Esophagus mucosa (tissue), 1 donor: ENCODE data around the gene FAM120B. TPM values are rescaled to one million over a fixed set of nuclear protein-coding genes. Genes with fewer than 3 reads are reported as not detected.

Source experiments
- ATAC-seq: fragments of 200-7000 bp; cut with Tn5 transposase; one replicate; pipeline ENCODE4 v1.9.1; 2020
- total RNA-seq: library from RNA; stranded (reverse); gene quantifications from one replicate; pipeline ENCODE4 v1.2.4, GENCODE V29; 2023
- donor health status: DM: yes; HTN: yes; CAD: no.

The FAM120B gene
- total RNA-seq, 1 donor from 2014 or later: 12.4 TPM

DNA sequence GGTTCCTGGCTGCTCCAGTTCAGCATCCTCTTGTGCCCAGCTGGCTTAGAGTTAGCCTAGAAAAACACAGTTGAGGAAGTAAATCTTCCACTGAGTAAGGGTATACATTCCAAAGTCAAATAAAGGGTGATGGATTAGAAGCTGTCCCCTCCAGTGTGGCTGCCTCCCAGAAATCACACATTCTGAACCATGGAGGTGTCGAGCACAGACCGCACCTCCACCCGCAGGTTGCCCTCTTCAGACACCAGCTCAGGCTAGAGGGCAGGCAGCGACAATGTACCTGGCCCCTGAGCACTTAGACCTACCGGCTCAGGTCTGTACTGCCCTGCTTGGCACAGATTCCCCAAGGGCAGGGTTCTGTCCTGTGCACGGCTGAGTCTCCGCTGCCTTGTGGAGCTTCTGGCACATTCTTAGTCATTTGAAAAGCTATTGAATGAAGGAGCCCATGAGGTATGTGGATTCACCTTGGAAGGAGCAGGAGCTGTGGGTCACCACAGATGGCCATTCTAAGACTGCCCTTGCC lies 118.1 kb downstream of the FAM120B start:
- ATAC-seq: no peak

DNA sequence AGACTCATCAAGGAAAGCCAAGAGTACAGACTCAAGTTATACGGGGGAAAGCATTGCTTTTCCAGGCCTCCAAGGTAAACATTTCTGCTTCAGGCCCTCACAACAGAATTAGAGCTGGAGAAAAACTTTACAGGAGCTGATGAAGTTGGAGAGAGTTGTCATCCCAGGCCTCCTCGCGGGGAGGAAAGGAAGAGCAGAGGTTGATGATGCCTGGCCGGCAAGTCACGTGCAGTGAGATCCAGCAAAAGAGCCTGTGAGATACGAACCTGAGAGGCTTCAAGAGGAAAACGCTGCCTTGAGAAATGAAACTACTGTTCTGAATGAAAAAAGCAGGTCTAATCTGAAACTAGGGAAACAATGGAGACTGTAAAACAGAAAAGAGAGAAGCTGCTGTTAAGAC lies 122.9 kb downstream of the FAM120B start:
- ATAC-seq: no peak

DNA sequence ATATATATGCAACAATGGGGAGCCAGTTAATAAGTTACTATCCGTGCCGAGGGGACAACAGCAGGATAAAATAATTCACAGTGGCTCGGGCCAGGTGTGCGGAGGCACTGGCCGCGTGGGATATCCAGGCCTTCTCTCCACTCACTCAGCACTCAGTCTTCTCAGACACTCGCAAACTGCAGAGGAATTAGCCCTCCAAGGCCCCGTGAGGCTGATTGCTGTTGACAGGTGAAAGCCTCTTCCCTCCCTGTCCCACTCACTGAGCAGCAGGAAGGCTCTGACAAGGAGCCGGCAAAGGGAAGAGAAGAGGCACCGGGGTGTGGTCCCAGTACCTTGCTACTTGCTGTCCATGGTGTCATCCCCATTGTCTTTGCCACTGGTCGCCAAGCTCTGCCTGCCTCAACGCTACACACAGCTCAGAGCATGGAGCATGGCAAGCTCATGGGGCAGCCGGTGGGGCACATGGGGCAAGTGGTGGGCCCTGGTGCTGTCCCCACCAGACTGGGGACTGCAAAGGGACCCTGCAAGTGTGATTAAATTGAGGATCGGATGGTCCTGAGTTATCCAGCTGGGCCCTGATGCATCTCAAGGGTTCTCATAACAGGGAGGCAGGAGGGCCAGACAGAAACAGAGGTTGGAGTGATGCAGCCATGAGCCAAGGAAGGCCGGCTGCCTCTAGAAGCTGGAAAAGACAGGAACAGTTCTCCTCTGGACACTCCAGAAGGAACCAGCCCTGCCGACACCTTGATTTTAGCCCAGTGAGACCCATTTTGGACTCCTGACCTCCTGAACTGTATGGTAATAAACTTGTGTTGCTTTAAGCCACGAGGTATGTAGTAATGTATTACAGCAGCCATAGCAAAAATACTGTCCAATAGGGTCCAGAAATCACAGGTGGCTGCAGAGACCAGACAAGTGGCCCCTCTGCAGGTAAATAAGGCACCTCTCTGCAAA lies 126.9 kb downstream of the FAM120B start:
- ATAC-seq: no peak

DNA sequence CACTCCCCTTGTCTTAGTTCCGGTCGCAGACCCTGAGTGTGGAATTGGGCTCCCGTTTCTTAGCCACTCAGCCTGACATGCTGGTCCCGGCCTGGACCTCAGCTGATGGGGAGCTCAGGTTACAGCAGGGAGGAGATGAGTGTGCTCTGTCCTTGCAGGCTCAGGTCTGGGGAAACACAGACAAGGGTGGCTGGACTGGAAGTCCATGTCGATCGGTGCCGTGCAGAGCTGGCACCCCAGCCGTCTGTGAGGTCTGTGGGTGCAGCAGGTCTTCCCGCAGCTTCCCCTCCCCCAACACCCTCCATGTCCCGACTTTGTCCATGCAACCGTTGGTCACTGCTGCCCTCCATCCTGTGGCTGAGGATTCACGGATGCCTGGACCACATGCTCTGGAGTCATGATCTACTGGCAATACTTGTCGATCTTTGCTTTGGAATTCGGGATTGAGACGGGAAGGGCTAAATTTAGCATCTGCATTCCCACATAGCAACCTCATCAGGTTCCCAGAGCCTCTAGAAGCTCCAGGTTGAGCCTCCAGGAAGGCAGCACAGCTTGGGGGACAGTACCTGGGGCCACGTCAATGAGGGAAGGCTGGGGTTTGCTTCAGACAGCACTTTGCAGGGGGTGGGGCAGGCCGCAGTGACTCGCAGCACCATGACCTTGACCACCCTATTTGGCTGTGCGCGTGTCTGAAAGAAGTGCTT lies 127.7 kb downstream of the FAM120B start:
- ATAC-seq: no peak

DNA sequence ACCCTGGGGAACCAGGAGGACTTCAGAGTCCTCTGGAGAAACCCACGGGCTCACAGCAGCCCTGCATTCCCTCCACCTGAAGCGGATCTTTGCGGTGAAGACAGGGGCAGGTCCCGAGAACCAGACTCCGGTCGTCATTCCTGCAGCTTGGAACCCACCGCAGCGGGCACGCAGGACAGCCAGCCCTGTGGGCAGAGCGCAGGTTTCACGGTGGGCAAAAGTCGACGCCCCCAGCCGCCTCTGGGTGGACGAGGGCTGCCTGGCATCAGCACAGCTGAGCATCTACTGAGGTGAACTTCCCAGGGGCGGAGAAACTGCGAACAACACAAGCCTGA lies 128.2 kb downstream of the FAM120B start:
- no peak for ATAC-seq

DNA sequence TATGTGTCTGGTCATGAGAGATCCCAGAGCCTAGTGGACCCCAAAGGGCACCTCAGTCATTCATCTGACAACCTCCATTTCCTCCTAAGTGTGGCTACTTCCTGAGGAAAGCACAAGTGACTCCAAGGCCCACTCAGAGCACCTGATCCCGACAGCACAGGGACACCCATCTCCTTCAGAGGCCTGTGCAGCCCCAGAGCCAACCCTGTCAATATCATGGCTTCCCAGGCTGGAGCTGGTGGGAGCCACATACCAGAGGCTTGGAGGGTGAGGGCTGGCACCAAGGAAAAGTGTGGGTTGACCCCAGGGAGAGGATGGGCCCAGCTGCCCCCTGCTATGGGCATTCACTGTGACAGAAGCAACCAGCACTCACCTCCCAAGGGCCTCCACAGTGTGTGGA lies 129.2 kb downstream of the FAM120B start:
- ATAC-seq: no peak

DNA sequence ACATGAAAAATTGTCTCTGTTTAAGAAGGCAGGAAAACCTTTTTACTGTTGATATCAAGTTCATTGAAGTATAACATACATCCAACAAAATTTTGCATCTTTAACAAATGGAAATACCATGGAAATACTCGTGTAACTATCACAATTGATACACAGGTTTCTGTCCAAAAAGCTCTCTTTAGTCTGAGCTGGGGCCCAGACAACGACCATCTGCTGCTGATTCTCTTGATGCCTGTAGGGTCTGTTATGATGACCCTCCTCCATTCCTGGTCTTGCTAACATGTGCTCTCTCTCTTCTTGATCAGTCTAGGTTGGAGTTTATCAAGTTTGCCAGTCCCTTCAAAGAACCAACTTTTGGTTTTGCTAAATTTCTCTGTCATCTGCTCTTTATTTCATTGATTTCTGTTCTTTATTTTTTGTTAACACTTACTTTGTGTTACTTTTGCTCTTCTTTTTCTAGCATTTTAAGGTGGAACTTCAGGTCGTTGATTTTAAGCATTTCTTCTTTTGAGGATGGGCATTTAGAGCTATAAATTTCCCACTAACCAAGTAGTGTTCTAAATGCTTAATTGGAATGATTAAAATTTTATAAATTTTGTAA lies 129.8 kb downstream of the FAM120B start:
- no peak for ATAC-seq

DNA sequence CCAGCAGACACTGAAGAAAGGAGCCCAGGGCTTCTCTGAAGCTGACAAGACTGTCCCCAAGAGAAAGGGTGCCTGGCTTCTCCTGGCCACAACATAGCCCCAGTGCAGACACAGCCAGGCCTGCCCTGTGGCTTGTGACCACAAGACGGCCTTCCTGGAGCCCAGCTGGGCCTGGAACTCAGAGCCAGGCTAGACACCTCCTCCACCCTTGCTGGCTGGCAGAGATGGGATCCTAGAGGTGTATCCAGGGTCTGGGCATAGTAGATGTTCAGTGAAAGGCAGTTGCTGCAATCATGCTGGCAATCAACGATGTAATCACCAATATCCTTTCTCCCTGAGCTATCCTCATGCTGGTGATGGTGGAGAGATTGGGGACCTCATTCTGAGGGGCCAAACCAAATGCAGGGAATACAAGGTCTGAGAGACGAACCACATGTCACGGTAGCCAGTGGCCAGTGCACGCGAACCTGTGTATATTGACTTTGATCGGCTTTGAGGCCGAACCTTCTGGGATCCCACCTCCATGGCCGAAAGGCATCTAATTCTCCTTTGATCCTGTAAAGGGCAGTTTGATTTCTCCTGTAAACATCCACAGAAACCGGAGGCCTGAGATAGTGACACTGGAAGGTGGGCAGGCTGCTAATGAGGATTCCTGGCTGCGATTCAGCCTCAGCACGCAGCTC lies 131.3 kb downstream of the FAM120B start:
- ATAC-seq: no peak

DNA sequence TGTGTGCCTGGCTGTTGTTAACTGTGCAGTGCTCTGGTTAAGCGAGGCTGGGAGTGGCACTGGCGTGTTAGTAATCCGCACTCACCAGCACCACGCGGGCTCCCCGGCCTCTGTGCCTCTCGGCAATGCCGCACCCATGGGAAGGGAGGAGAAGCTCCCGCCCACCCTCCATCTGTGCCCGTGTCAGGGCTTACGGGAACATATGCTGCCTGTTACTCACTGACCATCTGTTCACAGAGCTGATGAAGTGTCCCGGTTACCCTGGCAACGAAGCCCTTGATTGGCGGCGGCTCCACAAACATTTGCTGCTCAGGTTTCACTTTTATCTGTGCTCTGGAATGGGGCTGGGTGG lies 131.8 kb downstream of the FAM120B start:
- ATAC-seq: peak; percentile 98

DNA sequence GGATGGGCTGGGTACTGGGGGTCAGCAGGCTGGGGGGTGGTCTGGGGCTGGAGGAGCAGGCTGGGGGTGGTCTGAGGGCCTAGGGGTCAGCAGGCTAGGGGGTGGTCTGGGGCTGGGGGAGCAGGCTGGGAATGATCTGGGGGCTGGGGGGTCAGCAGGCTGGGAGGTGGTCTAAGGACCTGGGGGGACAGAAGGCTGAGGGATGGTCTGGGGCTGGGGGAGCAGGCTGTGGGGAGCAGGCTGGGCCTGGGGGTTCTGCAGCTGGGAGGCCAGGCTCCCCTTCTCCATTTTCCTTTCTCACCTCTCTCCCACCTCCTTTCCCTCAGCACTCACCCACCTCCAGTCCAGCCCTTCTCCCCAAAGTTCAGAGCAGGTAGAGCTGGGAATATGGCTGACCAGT lies 132.3 kb downstream of the FAM120B start:
- ATAC-seq: no peak

DNA sequence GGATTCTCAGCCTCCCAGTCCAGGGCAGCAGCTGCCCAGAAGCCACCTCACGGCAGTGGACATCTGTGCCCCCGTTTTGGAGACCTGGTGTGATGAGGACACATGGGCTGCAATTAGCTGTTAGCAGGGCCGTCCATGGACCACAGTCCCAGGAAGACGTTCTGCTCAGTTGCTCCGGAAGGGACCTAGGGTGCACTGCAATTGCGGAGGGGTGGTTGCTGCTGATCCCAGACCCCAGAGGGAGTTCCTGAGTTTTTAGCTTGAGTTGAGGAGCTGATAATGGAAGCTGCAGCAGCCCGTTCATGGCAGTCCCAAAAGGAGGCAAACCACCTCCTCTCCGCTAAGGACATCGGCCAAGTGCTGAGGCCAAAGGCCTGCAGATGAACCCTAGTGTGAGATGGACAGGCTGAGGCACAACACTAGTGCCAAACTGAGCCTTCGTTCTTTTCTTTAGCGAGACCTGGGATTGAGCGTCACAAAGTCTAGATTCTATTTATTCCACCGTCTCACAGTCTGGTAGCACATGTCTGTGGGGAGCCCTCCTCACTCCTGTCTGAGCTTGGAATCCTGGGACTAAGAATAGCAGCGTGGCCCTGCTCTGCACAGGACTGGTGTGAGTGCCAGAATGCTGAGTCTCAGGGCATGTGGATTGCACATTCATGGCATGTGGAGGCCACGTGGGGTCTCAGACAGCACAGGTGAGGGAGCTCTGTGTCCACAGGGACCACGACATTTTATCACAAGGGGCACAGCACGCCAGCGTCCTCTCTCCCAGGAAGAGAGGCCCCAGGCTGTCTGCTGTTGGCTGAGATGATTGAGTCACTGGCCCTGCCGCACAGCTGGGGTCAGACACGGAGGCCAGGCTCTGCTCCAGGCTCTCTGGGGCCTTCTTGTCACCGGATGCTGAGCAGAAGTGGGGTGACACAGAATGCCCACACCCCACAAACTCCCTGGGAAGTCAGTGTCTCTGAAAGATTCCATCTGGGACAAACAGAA lies 133.1 kb downstream of the FAM120B start:
- ATAC-seq: no peak

DNA sequence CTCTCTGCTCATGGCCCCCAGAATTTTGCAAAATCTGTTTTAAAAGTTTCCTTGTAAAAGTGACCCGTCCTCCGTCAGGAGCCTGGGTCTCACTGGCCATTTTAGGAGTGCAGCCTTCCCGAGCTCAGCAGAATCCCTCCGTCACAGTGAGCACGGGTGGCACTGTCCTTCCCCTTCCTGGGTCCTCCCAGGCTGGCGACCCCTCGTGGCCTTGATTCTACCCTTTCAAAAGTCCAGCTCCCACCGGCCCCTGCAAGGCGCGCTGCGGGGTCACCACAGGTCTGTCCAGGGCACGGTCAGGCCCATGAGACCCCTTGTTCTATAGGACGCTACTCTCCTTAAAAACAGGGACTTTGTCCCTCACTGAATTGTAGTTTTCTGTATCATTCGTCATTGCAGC lies 133.9 kb downstream of the FAM120B start:
- ATAC-seq: no peak

DNA sequence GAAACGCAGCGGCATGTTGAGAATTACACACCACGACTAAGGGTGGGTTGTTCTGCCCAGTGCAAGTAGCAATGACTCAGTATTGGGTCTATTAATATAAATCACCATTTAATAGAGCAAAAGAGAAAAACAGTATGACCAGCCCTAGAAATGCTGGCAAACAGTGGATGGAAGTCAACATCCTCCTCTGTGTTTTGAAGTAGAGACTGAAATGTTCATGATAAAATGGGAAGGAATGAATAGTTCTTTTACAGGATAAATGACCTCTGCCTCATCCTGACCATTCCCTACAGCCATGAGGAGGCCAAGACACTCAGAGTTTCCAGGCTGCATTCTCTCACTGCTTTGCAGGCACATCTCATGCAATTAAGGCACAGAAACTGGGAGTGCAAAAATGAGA lies 134.8 kb downstream of the FAM120B start:
- no peak for ATAC-seq

DNA sequence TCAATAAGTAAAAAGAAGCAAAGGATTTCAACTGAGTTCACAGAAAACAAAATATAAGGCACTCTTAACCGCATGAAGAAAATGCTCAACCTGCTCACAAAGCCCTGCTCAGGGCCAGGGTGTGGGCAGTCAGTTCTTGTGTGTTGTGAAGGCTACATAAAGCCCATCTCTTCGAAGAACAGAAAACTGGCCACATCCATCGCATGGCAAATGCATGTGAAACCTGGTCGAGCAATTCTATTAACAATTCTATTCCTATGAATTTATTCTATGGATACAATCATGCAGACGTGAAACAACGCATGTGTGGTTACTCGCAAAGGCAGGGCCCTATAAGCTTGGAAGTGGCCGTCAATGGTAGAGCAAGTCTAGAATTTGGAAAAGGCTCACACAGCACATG lies 136.0 kb downstream of the FAM120B start:
- no peak for ATAC-seq

DNA sequence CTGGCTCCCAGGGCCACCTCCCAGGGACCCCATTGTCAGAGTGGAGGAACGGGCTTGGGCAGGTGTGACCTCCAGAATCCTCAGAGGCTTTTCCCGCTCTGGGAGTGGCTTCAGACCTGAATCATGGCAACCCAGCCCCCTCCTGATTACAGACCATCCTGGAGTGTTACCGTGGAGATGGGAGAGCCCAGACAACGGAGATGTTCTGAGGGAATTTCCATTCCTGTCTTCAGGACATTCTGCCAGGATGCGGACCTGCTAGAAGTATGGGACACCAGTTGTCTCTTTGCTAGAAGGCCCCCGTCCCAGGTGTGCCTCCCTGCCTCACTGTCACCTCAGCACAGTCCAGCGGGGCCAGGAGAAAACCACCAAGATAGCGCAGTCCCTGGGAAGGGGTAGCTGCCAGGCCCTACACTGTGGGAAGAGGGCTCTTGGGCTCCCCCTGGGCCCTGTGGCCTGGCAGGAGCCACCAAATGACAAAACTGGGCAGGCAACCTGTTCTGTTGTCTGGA lies 136.6 kb downstream of the FAM120B start:
- ATAC-seq: no peak

DNA sequence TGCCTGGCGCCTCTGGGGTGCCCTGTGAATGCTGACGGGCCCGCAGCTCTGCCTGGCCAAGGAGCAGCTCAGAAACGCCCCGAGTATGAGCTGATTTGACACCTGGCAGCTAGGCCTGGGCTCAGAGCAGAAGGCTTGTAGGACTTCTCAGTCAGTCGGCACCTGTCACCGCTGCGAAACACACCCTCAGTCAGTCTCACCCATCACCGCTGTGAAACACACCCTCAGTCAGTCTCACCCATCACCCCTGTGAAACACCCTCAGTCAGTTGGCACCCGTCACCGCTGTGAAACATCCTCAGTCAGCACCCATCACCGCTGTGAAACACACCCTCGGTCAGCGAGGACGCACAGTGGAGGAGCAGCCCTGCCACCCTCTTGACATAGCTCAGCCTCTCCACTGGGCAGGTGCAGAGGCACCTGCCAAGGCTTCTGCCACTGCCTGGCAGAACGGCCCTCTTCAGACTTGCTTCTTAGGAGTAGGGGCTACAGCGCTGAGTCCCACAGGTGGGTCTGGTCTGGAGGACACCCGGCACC lies 137.6 kb downstream of the FAM120B start:
- no peak for ATAC-seq

DNA sequence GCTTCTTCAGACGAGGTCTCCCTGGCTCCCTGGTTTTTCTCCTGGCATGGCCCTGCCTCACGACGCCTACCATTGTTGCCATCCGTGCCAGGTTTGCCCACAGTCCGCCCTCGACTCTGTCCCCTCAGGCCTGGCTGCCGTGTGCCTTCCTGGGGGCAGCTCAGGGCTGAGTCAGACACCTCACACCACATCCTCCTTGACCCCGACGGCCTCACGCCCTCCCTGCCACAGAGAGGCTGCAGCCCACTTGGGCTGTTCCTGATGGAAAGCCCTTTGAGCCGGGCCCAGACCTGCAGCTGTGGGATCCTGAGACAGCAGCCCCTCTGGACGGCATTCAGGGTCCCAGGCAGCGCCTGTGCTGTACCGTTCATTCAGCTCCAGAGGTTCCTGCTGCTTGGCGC lies 138.3 kb downstream of the FAM120B start:
- no peak for ATAC-seq

DNA sequence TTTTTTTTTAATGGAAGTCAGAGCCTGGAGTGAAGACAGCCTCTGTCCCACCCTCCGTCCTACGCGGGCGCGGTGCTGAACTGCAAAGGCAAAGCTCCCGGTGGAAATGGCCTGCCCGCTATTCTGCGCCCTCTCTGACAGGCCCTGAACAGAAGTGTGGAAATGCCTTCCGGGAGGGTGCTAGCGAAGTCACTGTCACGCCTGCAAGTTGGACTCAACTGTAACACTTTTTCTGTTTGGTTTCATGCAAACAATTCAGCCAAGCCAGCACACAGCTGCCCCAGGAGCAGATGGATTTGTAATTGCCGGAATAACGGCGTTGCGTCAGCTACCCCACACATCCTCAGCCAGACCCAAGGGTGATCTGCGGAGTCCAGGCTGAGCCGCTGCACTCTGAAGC lies 138.9 kb downstream of the FAM120B start:
- no peak for ATAC-seq

DNA sequence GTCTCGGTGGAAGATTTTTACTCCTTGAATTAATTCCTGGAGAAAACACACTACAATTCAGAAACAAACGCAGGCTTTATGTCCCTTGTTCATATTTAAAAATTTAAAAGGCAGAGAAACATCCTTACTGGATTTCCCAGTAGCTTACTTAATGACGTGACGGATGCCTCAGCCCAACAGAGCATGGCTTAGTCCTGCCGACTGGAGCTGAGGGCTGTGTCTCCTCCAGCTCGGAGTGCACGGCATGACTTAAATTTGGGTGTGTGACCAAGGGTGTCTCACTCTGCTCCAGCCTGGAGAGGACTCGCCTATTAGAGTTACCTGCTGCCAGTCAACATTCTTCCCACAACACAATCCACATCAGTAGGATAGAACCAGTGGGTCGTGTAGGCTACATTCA lies 139.4 kb downstream of the FAM120B start:
- no peak for ATAC-seq

DNA sequence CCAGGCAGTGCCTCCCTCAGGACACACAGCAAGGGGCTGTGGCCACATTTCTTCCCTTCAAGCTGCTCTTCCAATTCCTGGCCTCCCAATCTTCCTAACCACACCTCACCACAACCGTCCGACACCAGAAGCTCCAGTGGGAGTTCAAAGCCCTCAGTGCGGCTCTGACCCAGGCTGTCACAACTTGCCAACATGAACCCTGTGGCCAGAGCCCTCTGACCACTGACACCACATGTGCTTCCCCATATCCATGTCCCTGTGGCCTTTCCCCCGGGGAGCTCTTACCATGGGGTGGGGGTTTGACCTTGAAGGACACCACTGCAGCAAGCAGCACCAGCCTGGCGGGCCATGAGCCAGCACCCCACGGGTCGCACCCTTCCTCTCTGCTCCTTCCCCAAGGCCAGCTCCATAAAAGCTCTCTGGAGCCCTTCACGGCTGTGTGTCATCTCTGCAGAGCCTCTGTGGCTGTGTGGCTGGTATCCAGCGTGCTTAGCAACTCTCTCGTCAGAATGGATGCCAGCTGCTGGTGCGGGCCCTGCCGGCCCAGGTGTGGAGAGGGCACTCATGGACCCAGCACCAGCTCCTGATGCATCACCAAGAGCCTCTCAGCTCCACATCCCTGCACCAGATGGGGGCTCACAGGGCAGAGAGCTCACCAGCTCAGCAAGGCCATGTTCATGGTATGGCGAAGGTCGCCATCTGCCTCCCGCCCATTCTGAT lies 140.4 kb downstream of the FAM120B start:
- ATAC-seq: no peak

DNA sequence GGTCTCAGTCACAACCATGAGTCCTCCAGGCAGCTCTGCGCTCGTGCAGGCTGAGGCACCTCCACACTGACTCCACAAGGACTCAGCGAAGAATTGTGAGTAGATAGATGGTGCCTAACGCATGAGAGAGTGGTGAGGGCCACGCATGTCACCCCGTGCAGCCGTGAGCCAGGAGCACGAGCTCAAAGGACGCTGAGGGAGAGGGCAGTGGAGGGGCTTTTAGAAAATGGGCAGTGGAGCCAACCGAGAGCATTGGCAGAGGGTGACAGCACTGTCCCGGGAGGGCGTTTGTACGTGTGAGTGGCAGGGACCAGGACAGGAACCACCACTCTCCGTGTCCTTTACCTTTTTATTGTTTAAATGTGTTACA lies 141.0 kb downstream of the FAM120B start:
- ATAC-seq: no peak
